AG09309 (cell line): ENCODE results near the gene NCF4.

ENCODE experiments used
- DNase-seq: peaks from one replicate; pipeline ENCODE4 v3.0.0-alpha.2; 2010; ENCODE audit warnings: low read depth
- H3K4me3 ChIP-seq: 2 replicates; pipeline ENCODE4 v1.5.1; 2011; ENCODE audit warnings: mild to moderate bottlenecking, low read depth, low read length, moderate library complexity; ENCODE audit not compliant: control insufficient read depth
- TF ChIP-seq, protein P1 (sequence below): IDR thresholded peaks from 2 replicates; pipeline ENCODE4 v1.5.1; 2011; ENCODE audit warnings: mild to moderate bottlenecking, low read depth, low read length, inconsistent platforms; ENCODE audit not compliant: insufficient read depth, control insufficient read depth; ENCODE audit errors: missing control alignments

The NCF4 gene

DNA sequence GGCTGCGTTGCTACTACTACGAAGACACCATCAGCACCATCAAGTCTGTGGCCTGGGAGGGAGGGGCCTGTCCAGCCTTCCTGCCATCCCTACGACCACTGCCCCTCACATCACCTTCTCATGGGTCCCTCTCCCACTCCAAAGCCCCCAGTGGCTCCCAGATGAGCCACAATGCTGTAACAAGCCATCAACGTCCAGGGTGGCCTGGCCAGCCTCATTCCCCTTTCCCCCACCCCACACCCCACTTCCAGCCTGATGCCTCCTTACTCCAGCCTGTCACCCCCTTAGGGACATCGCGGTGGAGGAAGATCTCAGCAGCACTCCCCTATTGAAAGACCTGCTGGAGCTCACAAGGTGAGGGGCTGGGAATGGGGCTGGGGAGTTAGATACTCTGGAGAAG is 14.9 kb downstream of the NCF4 start:
- TF ChIP-seq, protein P1, sequence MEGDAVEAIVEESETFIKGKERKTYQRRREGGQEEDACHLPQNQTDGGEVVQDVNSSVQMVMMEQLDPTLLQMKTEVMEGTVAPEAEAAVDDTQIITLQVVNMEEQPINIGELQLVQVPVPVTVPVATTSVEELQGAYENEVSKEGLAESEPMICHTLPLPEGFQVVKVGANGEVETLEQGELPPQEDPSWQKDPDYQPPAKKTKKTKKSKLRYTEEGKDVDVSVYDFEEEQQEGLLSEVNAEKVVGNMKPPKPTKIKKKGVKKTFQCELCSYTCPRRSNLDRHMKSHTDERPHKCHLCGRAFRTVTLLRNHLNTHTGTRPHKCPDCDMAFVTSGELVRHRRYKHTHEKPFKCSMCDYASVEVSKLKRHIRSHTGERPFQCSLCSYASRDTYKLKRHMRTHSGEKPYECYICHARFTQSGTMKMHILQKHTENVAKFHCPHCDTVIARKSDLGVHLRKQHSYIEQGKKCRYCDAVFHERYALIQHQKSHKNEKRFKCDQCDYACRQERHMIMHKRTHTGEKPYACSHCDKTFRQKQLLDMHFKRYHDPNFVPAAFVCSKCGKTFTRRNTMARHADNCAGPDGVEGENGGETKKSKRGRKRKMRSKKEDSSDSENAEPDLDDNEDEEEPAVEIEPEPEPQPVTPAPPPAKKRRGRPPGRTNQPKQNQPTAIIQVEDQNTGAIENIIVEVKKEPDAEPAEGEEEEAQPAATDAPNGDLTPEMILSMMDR, result no peak
- no peak overlapping the region for H3K4me3 ChIP-seq
- no peak for DNase-seq

GRCh38 chr22:36879775-36880174 is 19.0 kb downstream of the NCF4 start:
- peak; percentile 77 for DNase-seq
- no peak overlapping the region for H3K4me3 ChIP-seq
- TF ChIP-seq, protein P1, result no peak

GRCh38 chr22:36881504-36882245 is 20.9 kb downstream of the NCF4 start:
- H3K4me3 ChIP-seq, result no peak overlapping the region
- TF ChIP-seq, protein P1, result no peak
- DNase-seq, result no peak

- TF ChIP-seq, protein P1, result no peak
- H3K4me3 ChIP-seq, result no peak overlapping the region
- no peak for DNase-seq
Observed at GRCh38 chr22:36884349-36885158, 23.7 kb downstream of the NCF4 start.

DNA sequence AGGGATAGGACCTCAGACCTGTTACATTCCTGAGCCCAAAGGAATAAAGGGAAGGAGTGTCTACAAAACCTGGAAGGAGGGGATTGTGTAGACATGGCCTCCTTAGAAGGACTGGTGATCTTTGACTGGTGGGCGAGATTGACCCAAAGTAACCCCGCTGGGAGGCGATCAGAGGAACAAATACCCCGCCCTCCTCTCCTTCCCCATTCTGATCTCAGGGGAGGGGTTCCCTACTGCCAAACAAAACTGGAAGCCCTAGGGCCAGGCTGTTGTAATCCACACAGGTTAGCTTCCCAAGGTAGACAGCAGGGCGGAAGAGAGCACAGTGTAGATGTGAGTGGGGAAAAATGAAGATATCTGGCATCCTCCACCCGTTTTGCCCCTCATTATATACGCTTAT is 24.7 kb downstream of the NCF4 start:
- H3K4me3 ChIP-seq, result no peak overlapping the region
- DNase-seq, result no peak
- TF ChIP-seq, protein P1, result no peak

DNA sequence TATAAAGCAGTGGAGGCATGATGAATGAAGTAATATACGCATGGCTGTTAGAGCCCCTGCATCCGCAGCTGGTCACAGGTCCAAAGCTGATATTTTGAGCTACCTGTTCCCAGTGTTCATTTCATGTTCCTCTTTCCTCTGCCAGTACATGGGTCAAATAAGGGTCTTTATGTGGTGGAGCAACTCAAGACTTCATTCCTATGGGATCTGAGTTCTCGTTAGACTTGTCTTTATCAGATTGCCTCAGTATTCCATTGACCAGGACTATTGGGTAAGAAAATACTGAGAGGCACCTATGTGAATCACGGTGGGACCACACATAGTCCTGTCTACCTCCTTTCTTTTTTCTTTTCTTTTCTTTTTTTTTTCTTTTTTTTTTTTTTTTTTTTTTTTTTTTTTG is 25.2 kb downstream of the NCF4 start:
- H3K4me3 ChIP-seq, result no peak overlapping the region
- TF ChIP-seq, protein P1, result no peak
- DNase-seq, result no peak
